ENCODE results near the gene PODNL1. TPM values are rescaled to one million over a fixed set of nuclear protein-coding genes. Genes with fewer than 3 reads are reported as not detected.

PODNL1 gene
- total RNA-seq, 1 experiment from 2014 or later, result 1.1 TPM

DNA sequence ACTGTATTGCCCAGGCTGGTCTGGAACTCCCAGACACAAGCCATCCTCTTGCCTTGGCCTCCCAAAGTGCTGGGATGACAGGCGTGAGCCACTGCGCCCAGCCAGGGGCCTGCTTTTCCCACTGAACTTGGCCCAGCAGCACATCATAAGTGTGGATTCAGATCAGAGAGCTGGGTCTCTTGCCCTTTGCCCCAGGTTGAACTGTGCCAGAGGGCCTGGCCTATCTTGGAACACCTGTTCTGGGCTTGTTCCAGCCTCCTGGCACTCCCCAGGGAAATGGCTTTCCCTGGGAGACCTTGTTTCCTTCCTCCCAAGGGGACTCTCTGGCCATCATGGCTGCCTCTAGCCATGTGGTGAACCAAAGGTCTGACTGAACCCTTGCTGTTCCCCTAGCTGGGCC, 28.8 kb downstream of the PODNL1 start (continued):
- TF ChIP-seq CBFB (CRISPR knock-in tag; IDR thresholded peaks at IDR 0.05; ENCODE audit: low read depth), result no peak
- TF ChIP-seq, protein P1, sequence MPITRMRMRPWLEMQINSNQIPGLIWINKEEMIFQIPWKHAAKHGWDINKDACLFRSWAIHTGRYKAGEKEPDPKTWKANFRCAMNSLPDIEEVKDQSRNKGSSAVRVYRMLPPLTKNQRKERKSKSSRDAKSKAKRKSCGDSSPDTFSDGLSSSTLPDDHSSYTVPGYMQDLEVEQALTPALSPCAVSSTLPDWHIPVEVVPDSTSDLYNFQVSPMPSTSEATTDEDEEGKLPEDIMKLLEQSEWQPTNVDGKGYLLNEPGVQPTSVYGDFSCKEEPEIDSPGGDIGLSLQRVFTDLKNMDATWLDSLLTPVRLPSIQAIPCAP (CRISPR knock-in tag; IDR thresholded peaks at IDR 0.05), result no peak
- TF ChIP-seq FOXP4 (CRISPR knock-in tag; IDR thresholded peaks at IDR 0.05), result no peak
- no peak for TF ChIP-seq MXD4 (CRISPR knock-in tag; IDR thresholded peaks at IDR 0.05; ENCODE audit: borderline replicate concordance)
- TF ChIP-seq, protein P2, sequence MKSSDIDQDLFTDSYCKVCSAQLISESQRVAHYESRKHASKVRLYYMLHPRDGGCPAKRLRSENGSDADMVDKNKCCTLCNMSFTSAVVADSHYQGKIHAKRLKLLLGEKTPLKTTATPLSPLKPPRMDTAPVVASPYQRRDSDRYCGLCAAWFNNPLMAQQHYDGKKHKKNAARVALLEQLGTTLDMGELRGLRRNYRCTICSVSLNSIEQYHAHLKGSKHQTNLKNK (CRISPR knock-in tag; IDR thresholded peaks at IDR 0.05), result no peak
- no peak for TF ChIP-seq NFE2L1 (CRISPR knock-in tag; IDR thresholded peaks at IDR 0.05)
- TF ChIP-seq NR2C2 (CRISPR knock-in tag; IDR thresholded peaks at IDR 0.05), result no peak
- no peak for TF ChIP-seq TP53 (CRISPR knock-in tag; IDR thresholded peaks at IDR 0.05)
- TF ChIP-seq NFYB (CRISPR knock-in tag; conservative IDR thresholded peaks at IDR 0.05; ENCODE audit: low read depth), result no peak

DNA sequence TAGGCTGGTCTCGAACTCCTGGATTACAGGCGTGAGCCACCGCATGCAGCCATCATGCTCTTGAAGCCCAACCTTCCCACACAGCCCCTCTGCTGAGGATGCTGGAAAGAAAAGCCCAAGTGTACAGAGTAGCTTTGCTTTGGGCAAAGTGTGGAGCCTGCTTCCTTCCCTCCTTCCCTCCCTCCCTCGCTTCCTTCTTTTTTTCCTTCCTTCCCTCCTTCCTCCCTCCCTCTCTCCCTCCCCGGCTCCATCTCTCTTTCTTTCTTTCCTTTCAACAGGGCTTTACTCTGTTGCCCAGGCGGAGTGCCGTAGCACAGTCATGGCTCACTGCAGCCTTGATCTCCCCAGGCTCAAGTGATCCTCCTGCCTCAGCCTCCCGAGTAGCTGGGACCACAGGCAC, 29.5 kb downstream of the PODNL1 start:
- no peak for DNase-seq (ENCODE audit: low spot score)
- Mint-ChIP-seq H3K9me3 (no peaks in the 10 kb centered on the region), H3K36me3 (peaks cover 21% of the 10 kb centered on the region), H3K4me1 (peaks cover 9% of the 10 kb centered on the region), H3K27me3 (ENCODE audit: low read depth) (peaks cover 20% of the 10 kb centered on the region), H3K27ac (no peak overlapping the region), H3K4me3 (no peak overlapping the region)
- ATAC-seq, result no peak
- ChIA-PET POLR2A (no interaction called here), CTCF (interaction anchor here (0.7 kb wide), 1 partner anchor 91 kb away, joined by 3 read pairs; no protein-coding TSS in a partner anchor)
- no peak for TF ChIP-seq ZNF263 (CRISPR knock-in tag; IDR thresholded peaks at IDR 0.05; ENCODE audit: low read depth)
- TF ChIP-seq, protein P3, sequence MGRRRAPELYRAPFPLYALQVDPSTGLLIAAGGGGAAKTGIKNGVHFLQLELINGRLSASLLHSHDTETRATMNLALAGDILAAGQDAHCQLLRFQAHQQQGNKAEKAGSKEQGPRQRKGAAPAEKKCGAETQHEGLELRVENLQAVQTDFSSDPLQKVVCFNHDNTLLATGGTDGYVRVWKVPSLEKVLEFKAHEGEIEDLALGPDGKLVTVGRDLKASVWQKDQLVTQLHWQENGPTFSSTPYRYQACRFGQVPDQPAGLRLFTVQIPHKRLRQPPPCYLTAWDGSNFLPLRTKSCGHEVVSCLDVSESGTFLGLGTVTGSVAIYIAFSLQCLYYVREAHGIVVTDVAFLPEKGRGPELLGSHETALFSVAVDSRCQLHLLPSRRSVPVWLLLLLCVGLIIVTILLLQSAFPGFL (CRISPR knock-in tag; IDR thresholded peaks at IDR 0.05; ENCODE audit: borderline replicate concordance), result no peak
- TF ChIP-seq ATF1 (CRISPR knock-in tag; IDR thresholded peaks at IDR 0.05), result no peak
- TF ChIP-seq, protein P4, sequence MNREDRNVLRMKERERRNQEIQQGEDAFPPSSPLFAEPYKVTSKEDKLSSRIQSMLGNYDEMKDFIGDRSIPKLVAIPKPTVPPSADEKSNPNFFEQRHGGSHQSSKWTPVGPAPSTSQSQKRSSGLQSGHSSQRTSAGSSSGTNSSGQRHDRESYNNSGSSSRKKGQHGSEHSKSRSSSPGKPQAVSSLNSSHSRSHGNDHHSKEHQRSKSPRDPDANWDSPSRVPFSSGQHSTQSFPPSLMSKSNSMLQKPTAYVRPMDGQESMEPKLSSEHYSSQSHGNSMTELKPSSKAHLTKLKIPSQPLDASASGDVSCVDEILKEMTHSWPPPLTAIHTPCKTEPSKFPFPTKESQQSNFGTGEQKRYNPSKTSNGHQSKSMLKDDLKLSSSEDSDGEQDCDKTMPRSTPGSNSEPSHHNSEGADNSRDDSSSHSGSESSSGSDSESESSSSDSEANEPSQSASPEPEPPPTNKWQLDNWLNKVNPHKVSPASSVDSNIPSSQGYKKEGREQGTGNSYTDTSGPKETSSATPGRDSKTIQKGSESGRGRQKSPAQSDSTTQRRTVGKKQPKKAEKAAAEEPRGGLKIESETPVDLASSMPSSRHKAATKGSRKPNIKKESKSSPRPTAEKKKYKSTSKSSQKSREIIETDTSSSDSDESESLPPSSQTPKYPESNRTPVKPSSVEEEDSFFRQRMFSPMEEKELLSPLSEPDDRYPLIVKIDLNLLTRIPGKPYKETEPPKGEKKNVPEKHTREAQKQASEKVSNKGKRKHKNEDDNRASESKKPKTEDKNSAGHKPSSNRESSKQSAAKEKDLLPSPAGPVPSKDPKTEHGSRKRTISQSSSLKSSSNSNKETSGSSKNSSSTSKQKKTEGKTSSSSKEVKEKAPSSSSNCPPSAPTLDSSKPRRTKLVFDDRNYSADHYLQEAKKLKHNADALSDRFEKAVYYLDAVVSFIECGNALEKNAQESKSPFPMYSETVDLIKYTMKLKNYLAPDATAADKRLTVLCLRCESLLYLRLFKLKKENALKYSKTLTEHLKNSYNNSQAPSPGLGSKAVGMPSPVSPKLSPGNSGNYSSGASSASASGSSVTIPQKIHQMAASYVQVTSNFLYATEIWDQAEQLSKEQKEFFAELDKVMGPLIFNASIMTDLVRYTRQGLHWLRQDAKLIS (CRISPR knock-in tag; IDR thresholded peaks at IDR 0.05; ENCODE audit: borderline replicate concordance), result no peak
- no peak for TF ChIP-seq ZNF219 (CRISPR knock-in tag; IDR thresholded peaks at IDR 0.05; ENCODE audit: borderline replicate concordance)
- TF ChIP-seq, protein P2 (CRISPR knock-in tag; IDR thresholded peaks at IDR 0.05), result no peak
- TF ChIP-seq NFE2L1 (CRISPR knock-in tag; IDR thresholded peaks at IDR 0.05), result no peak
- no peak for TF ChIP-seq KAT7 (CRISPR knock-in tag; IDR thresholded peaks at IDR 0.05; ENCODE audit: borderline replicate concordance)
- TF ChIP-seq NR3C1 (CRISPR knock-in tag; conservative IDR thresholded peaks at IDR 0.05; ENCODE audit: low read depth), result no peak
- no peak for TF ChIP-seq HMGXB4 (CRISPR knock-in tag; IDR thresholded peaks at IDR 0.05)
- TF ChIP-seq NR2C2 (CRISPR knock-in tag; IDR thresholded peaks at IDR 0.05), result no peak
- TF ChIP-seq TEAD1 (CRISPR knock-in tag; IDR thresholded peaks at IDR 0.05), result no peak
- TF ChIP-seq, protein P5, sequence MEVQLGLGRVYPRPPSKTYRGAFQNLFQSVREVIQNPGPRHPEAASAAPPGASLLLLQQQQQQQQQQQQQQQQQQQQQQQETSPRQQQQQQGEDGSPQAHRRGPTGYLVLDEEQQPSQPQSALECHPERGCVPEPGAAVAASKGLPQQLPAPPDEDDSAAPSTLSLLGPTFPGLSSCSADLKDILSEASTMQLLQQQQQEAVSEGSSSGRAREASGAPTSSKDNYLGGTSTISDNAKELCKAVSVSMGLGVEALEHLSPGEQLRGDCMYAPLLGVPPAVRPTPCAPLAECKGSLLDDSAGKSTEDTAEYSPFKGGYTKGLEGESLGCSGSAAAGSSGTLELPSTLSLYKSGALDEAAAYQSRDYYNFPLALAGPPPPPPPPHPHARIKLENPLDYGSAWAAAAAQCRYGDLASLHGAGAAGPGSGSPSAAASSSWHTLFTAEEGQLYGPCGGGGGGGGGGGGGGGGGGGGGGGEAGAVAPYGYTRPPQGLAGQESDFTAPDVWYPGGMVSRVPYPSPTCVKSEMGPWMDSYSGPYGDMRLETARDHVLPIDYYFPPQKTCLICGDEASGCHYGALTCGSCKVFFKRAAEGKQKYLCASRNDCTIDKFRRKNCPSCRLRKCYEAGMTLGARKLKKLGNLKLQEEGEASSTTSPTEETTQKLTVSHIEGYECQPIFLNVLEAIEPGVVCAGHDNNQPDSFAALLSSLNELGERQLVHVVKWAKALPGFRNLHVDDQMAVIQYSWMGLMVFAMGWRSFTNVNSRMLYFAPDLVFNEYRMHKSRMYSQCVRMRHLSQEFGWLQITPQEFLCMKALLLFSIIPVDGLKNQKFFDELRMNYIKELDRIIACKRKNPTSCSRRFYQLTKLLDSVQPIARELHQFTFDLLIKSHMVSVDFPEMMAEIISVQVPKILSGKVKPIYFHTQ (CRISPR knock-in tag; IDR thresholded peaks at IDR 0.05), result no peak
- no peak for TF ChIP-seq TEAD4 (CRISPR knock-in tag; IDR thresholded peaks at IDR 0.05)
- no peak for TF ChIP-seq GRHL2 (CRISPR knock-in tag; IDR thresholded peaks at IDR 0.05; ENCODE audit: insufficient replicate concordance, severe bottlenecking)
- no peak for TF ChIP-seq ESRRA (CRISPR knock-in tag; IDR thresholded peaks at IDR 0.05; ENCODE audit: borderline replicate concordance)
